Measurements from ENCODE around the gene OTOA. TPM values are rescaled to one million over a fixed set of nuclear protein-coding genes. Genes with fewer than 3 reads are reported as not detected.
"Not testable (repeated sequence)": the region's sequence is repeated elsewhere in the genome, so short reads cannot be mapped to it uniquely, and the experiment has no call there.

OTOA gene
- total and polyA plus RNA-seq, 2 of the 8 experiments (the other 6 are each of a cell fraction or from before 2014, with no cell fraction given), result 0.06 to 0.32 TPM

DNA sequence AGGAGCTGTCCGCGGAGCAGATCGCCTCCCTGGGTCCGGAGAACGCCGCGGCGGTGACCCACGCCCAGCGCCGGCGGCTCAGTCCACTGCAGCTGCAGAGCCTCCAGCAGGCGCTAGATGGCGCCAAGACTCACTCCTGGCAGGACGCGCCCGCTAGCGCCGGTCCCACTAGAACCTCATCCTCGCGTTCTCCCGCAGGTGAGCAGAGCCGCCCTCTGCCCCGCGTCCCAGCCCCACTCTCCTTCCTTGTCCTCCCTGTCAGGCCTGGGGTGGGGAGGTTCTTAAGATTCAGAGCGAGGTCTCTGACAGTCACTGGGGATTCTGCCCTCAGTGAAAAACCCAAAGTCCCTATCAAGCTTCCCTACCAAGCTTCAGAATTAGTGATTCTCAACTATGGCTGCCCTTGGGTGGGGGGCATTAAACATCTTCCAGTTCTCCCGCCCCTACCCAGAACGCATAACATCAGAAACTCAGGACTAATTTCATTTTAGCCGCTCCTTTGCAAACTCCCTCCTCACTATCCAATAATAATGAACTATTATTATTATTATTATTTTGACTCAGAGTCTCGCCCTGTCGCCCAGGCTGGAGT lies 93.4 kb downstream of the OTOA start:
- H4K5ac ChIP-seq (ENCODE audit: insufficient read length, low read depth, low read length); H2AFZ ChIP-seq (ENCODE audit: low read length); H3K23ac ChIP-seq (ENCODE audit: insufficient read length); H2AK5ac ChIP-seq (ENCODE audit: low read depth, low read length); H3K18ac ChIP-seq (ENCODE audit: extremely low read depth, low read length); DNase-seq (ENCODE audit: low read depth in 1 of 2, low spot score in 2 of 2); H3K56ac ChIP-seq (replicated peaks; ENCODE audit: insufficient read length, low read depth, low read length); H3K4me1 ChIP-seq (replicated peaks in 1 of 4; ENCODE audit: control insufficient read depth in 3 of 4, insufficient read depth in 4 of 4, low read length in 3 of 4); H4K91ac ChIP-seq (replicated peaks; ENCODE audit: insufficient read length, low read length); H3K9ac ChIP-seq (replicated peaks in 1 of 4; ENCODE audit: extremely low read depth in 1 of 4, low read depth in 3 of 4, low read length in 3 of 4); H2BK5ac ChIP-seq (ENCODE audit: low read depth, low read length); H3K4ac ChIP-seq (replicated peaks; ENCODE audit: insufficient read length, low read depth, low read length); H3K79me1 ChIP-seq (ENCODE audit: low read depth, low read length); H4K20me1 ChIP-seq (replicated peaks in 1 of 2; ENCODE audit: control insufficient read depth in 1 of 2, insufficient read depth in 2 of 2, low read length in 2 of 2); H3K27me3 ChIP-seq (replicated peaks in 1 of 4; ENCODE audit: control insufficient read depth in 3 of 4, extremely low read depth in 1 of 4, insufficient read depth in 3 of 4, low read length in 3 of 4); H2BK15ac ChIP-seq (ENCODE audit: low read length); H4K8ac ChIP-seq (ENCODE audit: extremely low read depth, insufficient read depth, low read length); H3K4me3 ChIP-seq (ENCODE audit: extremely low read depth in 1 of 4, insufficient read depth in 2 of 4, low read depth in 3 of 4, low read length in 4 of 4); H3K27ac ChIP-seq (ENCODE audit: low read depth, low read length); H2BK20ac ChIP-seq (ENCODE audit: low read length); POLR2A ChIA-PET (ENCODE audit: partially characterized antibody); H3K14ac ChIP-seq (ENCODE audit: insufficient read length); H3K23me2 ChIP-seq (ENCODE audit: low read depth, low read length); H3K9me3 ChIP-seq (ENCODE audit: insufficient read depth in 2 of 2, low read depth in 1 of 2, low read length in 1 of 2); H2BK12ac ChIP-seq (ENCODE audit: low read depth, low read length); H3K4me2 ChIP-seq (ENCODE audit: insufficient read depth in 1 of 2, low read depth in 2 of 2, low read length in 2 of 2); FAIRE-seq; H3K79me2 ChIP-seq (ENCODE audit: control insufficient read depth in 1 of 2, insufficient read depth in 2 of 2, low read length in 2 of 2); CTCF ChIA-PET (ENCODE audit: partially characterized antibody); H2BK120ac ChIP-seq (replicated peaks; ENCODE audit: low read depth, low read length); H3K36me3 ChIP-seq (ENCODE audit: control insufficient read depth in 2 of 4, insufficient read depth in 4 of 4, low read length in 3 of 4): not testable (repeated sequence)
- WGBS, 2 experiments (ENCODE audit: extremely low coverage in 1 of 2, insufficient coverage in 1 of 2, insufficient read length in 1 of 2, insufficient replicate concordance in 2 of 2, low coverage in 1 of 2, low lambda C conversion rate in 2 of 2, missing lambda C conversion rate in 1 of 2), result 79% methylated on average over 3 of the region's 31 CpGs; no CpG with 5 or more reads in 1 of the 2 experiments

DNA sequence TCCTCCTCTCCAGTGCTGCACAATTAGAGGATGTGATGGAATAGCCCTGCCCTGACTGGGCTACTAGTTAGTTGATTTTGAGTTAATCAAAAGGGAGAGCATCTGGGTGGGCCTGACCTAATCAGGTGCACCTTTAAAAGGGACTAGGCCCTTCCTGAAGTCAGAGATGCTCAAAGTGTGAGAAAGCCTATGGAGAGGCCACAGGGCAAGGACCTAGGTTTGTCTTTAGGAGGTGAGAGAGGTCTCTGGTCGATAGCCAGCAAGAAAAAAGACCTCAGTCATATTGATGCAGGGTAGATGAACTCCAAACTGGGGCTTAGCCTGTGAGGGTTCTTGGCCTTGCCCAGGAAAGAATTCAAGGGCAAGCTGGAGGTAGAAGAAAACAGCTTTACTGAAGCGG lies 104.5 kb downstream of the OTOA start:
- H2AFZ ChIP-seq (ENCODE audit: low read length); H4K20me1 ChIP-seq (replicated peaks in 1 of 2; ENCODE audit: control insufficient read depth in 1 of 2, insufficient read depth in 2 of 2, low read length in 2 of 2); H4K5ac ChIP-seq (ENCODE audit: insufficient read length, low read depth, low read length); H4K91ac ChIP-seq (replicated peaks; ENCODE audit: insufficient read length, low read length); H3K9ac ChIP-seq (replicated peaks in 1 of 4; ENCODE audit: extremely low read depth in 1 of 4, low read depth in 3 of 4, low read length in 3 of 4); H3K79me1 ChIP-seq (ENCODE audit: low read depth, low read length); H2AK5ac ChIP-seq (ENCODE audit: low read depth, low read length); H3K27ac ChIP-seq (ENCODE audit: low read depth, low read length); H3K27me3 ChIP-seq (replicated peaks in 1 of 4; ENCODE audit: control insufficient read depth in 3 of 4, extremely low read depth in 1 of 4, insufficient read depth in 3 of 4, low read length in 3 of 4); H3K36me3 ChIP-seq (ENCODE audit: control insufficient read depth in 2 of 4, insufficient read depth in 4 of 4, low read length in 3 of 4); H3K18ac ChIP-seq (ENCODE audit: extremely low read depth, low read length); H2BK5ac ChIP-seq (ENCODE audit: low read depth, low read length); H3K4ac ChIP-seq (replicated peaks; ENCODE audit: insufficient read length, low read depth, low read length); H2BK20ac ChIP-seq (ENCODE audit: low read length); H3K23me2 ChIP-seq (ENCODE audit: low read depth, low read length); DNase-seq (ENCODE audit: low read depth in 1 of 2, low spot score in 2 of 2); H3K56ac ChIP-seq (replicated peaks; ENCODE audit: insufficient read length, low read depth, low read length); H4K8ac ChIP-seq (ENCODE audit: extremely low read depth, insufficient read depth, low read length); POLR2A ChIA-PET (ENCODE audit: partially characterized antibody); H2BK12ac ChIP-seq (ENCODE audit: low read depth, low read length); H2BK120ac ChIP-seq (replicated peaks; ENCODE audit: low read depth, low read length); H3K4me1 ChIP-seq (replicated peaks in 1 of 4; ENCODE audit: control insufficient read depth in 3 of 4, insufficient read depth in 4 of 4, low read length in 3 of 4); H3K79me2 ChIP-seq (ENCODE audit: control insufficient read depth in 1 of 2, insufficient read depth in 2 of 2, low read length in 2 of 2); H2BK15ac ChIP-seq (ENCODE audit: low read length); FAIRE-seq; H3K4me3 ChIP-seq (ENCODE audit: extremely low read depth in 1 of 4, insufficient read depth in 2 of 4, low read depth in 3 of 4, low read length in 4 of 4); H3K14ac ChIP-seq (ENCODE audit: insufficient read length); H3K9me3 ChIP-seq (ENCODE audit: insufficient read depth in 2 of 2, low read depth in 1 of 2, low read length in 1 of 2); CTCF ChIA-PET (ENCODE audit: partially characterized antibody); H3K4me2 ChIP-seq (ENCODE audit: insufficient read depth in 1 of 2, low read depth in 2 of 2, low read length in 2 of 2); H3K23ac ChIP-seq (ENCODE audit: insufficient read length): not testable (repeated sequence)
- WGBS, 2 experiments (ENCODE audit: extremely low coverage in 1 of 2, insufficient coverage in 1 of 2, insufficient read length in 1 of 2, insufficient replicate concordance in 2 of 2, low coverage in 1 of 2, low lambda C conversion rate in 2 of 2, missing lambda C conversion rate in 1 of 2), result 100% methylated on average over 1 of the region's 2 CpGs; no CpG with 5 or more reads in 1 of the 2 experiments

All from H1 (cell line).